Spleen (tissue), 7 donors: ENCODE results near the gene SSBP4.

Source experiments
- POLR2AphosphoS5 ChIP-seq, 3 donors: sonication (generic); formaldehyde crosslinking; IDR thresholded peaks; one replicate each; pipeline ENCODE4 v1.5.1; 2017; ENCODE audit warnings: antibody characterized with exemption in 3 of 3
- TF ChIP-seq, protein P1 (sequence below), 11 experiments: fragments of 200-600 bp in 7 of 11; fragments of 450-650 bp in 4 of 11; sonication (generic) in 4 of 11; IDR thresholded peaks in 8 of 11; conservative IDR thresholded peaks in 3 of 11; 1 replicate in 7 of 11; 2 replicates in 4 of 11; pipeline versions ENCODE4 v1.4.0 to v1.8.0; 2016 to 2021; ENCODE audit warnings: antibody characterized with exemption in 11 of 11, inconsistent platforms in 4 of 11, mild to moderate bottlenecking in 1 of 11
- donor health status: DM: no; HTN: no; CAD: no; lungs with moderate emphysema.
- donor health status: DM: no; HTN: no; CAD: no.
- donor health status: DM: no; HTN: no; CAD: no.

DNA sequence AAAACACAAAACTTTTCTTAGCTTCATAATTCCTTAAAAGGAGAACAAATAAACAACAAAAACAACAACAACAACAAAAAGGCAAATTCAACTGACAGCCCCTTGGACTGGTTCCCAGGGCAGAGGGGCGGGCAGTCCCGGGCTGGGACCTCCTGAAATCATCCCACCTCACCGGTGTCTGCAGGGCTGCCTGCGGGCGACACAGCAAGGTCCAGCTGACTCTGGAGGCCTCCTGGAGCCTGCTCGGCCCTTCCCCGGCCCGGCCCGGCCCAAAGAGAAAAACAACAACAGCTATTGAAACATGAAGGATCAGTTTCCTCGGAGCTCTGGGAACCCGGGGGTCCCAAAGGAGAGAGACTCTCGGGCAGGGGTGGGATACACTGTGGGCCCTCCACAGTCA is 23.7 kb downstream of the SSBP4 start:
- TF ChIP-seq, protein P1, sequence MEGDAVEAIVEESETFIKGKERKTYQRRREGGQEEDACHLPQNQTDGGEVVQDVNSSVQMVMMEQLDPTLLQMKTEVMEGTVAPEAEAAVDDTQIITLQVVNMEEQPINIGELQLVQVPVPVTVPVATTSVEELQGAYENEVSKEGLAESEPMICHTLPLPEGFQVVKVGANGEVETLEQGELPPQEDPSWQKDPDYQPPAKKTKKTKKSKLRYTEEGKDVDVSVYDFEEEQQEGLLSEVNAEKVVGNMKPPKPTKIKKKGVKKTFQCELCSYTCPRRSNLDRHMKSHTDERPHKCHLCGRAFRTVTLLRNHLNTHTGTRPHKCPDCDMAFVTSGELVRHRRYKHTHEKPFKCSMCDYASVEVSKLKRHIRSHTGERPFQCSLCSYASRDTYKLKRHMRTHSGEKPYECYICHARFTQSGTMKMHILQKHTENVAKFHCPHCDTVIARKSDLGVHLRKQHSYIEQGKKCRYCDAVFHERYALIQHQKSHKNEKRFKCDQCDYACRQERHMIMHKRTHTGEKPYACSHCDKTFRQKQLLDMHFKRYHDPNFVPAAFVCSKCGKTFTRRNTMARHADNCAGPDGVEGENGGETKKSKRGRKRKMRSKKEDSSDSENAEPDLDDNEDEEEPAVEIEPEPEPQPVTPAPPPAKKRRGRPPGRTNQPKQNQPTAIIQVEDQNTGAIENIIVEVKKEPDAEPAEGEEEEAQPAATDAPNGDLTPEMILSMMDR (IDR thresholded peaks at IDR 0.05 in 8 of 11, conservative IDR thresholded peaks at IDR 0.05 in 3 of 11), result no peak
- no peak for TF ChIP-seq POLR2AphosphoS5 (IDR thresholded peaks at IDR 0.05)
